GM12891 (cell line): Measurements from ENCODE around the gene NF1.
A peak's percentile ranks its signal among the peaks of the same experiment; 100 is the strongest.

ENCODE experiments used
- DNase-seq: peaks from one replicate; pipeline ENCODE4 v3.0.0; 2011; ENCODE audit warnings: low spot score; ENCODE audit not compliant: insufficient read length
- FAIRE-seq: peaks from 2 replicates; lab custom pipeline; 2011; peaks lifted over from hg19 to GRCh38; lab: Jason Lieb, UNC
- PAX5 ChIP-seq: IDR thresholded peaks from 2 replicates; pipeline ENCODE4 v1.6.1; 2011; ENCODE audit warnings: low read length, moderate library complexity, mild to moderate bottlenecking; ENCODE audit not compliant: insufficient read depth, severe bottlenecking
- POLR2A ChIP-seq: IDR thresholded peaks from 2 replicates; pipeline ENCODE4 v1.6.1; 2011; ENCODE audit warnings: low read depth, low read length, control low read depth
- POLR2AphosphoS5 ChIP-seq: IDR thresholded peaks from 2 replicates; pipeline ENCODE4 v1.6.1; 2011; ENCODE audit warnings: low read depth, low read length, control low read depth
- POU2F2 ChIP-seq: IDR thresholded peaks from 2 replicates; pipeline ENCODE4 v1.6.1; 2011; ENCODE audit warnings: low read depth, mild to moderate bottlenecking, control low read depth, low read length, moderate library complexity
- SPI1 ChIP-seq: IDR thresholded peaks from 2 replicates; pipeline ENCODE4 v1.6.1; 2011; ENCODE audit warnings: low read depth, low read length, control low read depth
- TAF1 ChIP-seq: IDR thresholded peaks from 2 replicates; pipeline ENCODE4 v1.6.1; 2011; ENCODE audit warnings: low read depth, low read length, control low read depth

Gene NF1

GRCh38 chr17:31387438-31387837, 292.7 kb downstream of the NF1 start:
- TF ChIP-seq POLR2A: no peak
- no peak for TF ChIP-seq POU2F2
- TF ChIP-seq POLR2AphosphoS5: no peak
- no peak for TF ChIP-seq TAF1
- TF ChIP-seq SPI1: no peak
- TF ChIP-seq PAX5: no peak
- FAIRE-seq (no peak), DNase-seq (no peak)

- FAIRE-seq (no peak), DNase-seq (no peak)
- TF ChIP-seq POLR2AphosphoS5 (no peak), PAX5 (no peak), TAF1 (no peak), POU2F2 (no peak), POLR2A (no peak), SPI1 (no peak)
Observed at GRCh38 chr17:31388351-31388750, 293.6 kb downstream of the NF1 start.

GRCh38 chr17:31388770-31389656, 294.2 kb downstream of the NF1 start:
- TF ChIP-seq PAX5 (no peak), SPI1 (no peak), POU2F2 (no peak), POLR2AphosphoS5 (no peak), TAF1 (no peak), POLR2A (no peak)
- FAIRE-seq: no peak
- DNase-seq: peak; percentile 65

GRCh38 chr17:31389657-31390381, 295.0 kb downstream of the NF1 start:
- DNase-seq (no peak), FAIRE-seq (no peak)
- TF ChIP-seq POLR2A: no peak
- TF ChIP-seq POU2F2: no peak
- no peak for TF ChIP-seq PAX5
- no peak for TF ChIP-seq SPI1
- no peak for TF ChIP-seq TAF1
- TF ChIP-seq POLR2AphosphoS5: no peak

DNA sequence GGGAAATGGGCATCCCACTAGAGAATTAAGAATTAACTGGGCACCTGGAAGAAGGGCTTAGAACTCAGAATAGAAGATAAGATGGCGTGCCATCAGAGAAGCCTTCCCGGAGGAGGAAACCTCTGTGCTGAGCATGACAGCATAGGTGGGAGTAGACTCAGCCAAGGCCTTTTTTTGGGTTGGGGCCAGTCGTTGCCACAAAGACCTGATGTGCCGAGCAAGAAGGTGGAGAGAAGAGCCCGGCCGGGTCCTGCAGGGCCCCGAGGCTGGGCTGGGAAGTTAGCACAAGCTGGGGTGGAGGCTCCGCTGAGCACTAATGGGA, 295.6 kb downstream of the NF1 start:
- TF ChIP-seq POU2F2: no peak
- TF ChIP-seq POLR2A: no peak
- no peak for DNase-seq
- no peak for FAIRE-seq

GRCh38 chr17:31390748-31391495, 296.1 kb downstream of the NF1 start:
- DNase-seq (no peak), FAIRE-seq (no peak)
- TF ChIP-seq PAX5 (no peak), TAF1 (no peak), POLR2A (no peak), POLR2AphosphoS5 (no peak), POU2F2 (no peak), SPI1 (no peak)

- FAIRE-seq: no peak
- TF ChIP-seq PAX5: no peak
- no peak for TF ChIP-seq POU2F2
- no peak for TF ChIP-seq TAF1
- TF ChIP-seq SPI1: no peak
- TF ChIP-seq POLR2A: no peak
- no peak for TF ChIP-seq POLR2AphosphoS5
- no peak for DNase-seq
Observed at GRCh38 chr17:31391496-31391949, 296.7 kb downstream of the NF1 start, which contains the start of gene RAB11FIP4. Gene RAB11FIP4 (plus strand): TSS chr17:31391675. CDS start chr17:31391853, 178 bp downstream.

DNA sequence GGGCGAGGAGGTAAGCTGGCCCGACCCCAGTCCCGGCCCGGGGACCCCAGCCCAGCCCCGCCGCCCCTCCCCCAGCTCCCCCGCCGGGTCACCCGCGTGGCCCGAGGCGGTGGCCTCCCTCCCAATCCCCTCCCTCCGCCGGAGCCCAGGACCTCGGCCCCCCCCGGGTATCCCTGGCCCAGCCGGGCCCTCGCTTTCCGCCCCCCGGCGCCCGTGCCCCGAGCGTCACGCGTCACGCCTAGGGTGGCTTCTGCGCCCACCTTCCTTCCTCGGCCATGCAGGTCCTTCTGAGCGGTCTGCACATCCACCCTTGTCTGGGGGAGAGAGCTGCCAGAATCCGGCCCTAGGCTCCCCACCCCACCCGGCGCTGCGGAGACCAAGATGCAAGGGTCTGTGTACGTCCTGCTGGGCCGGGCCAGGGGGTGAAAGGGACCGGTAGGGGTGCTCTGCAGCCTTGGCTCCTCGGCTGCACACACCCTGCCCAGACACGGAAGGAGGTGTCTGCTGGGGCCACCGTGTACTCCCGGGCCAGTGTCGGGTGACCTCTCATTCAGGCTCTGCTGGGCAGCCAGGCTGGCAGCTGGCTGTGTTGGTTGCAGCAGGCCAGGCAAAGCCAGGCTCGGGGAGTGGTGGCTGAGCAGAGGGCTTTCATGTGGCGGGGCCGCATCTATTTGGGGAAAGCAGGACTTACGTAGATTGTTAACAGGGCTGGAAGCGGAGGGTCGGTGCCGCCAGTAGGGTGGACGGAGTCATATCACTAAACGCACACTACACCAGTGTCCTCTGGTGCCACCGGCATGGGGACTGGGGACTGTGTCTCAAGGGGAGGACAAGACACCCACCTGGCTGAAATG, 297.5 kb downstream of the NF1 start:
- DNase-seq (no peak), FAIRE-seq (no peak)
- TF ChIP-seq PAX5 (no peak), SPI1 (no peak), POLR2A (no peak), POU2F2 (no peak), TAF1 (no peak), POLR2AphosphoS5 (no peak)
